SK-N-MC (cell line): ENCODE results near the gene IL17RA.
"Not testable (repeated sequence)": the region's sequence is repeated elsewhere in the genome, so short reads cannot be mapped to it uniquely, and the experiment has no call there.

Source experiments
- EZH2 ChIP-seq: fragments of 200-600 bp; sonication (generic); IDR thresholded peaks from one replicate; pipeline ENCODE4 v1.6.1; 2017; ENCODE audit warnings: antibody characterized with exemption
- FOXP2 ChIP-seq: optimal IDR thresholded peaks from 2 replicates; pipeline ENCODE3; 2011; ENCODE audit warnings: mild to moderate bottlenecking, moderate library complexity; ENCODE audit not compliant: insufficient read depth; ENCODE audit errors: extremely low read length, control extremely low read depth
- POLR2AphosphoS5 ChIP-seq: IDR thresholded peaks from 2 replicates; pipeline ENCODE4 v1.6.1; 2012; ENCODE audit warnings: mild to moderate bottlenecking, low read depth, low read length, borderline replicate concordance

DNA sequence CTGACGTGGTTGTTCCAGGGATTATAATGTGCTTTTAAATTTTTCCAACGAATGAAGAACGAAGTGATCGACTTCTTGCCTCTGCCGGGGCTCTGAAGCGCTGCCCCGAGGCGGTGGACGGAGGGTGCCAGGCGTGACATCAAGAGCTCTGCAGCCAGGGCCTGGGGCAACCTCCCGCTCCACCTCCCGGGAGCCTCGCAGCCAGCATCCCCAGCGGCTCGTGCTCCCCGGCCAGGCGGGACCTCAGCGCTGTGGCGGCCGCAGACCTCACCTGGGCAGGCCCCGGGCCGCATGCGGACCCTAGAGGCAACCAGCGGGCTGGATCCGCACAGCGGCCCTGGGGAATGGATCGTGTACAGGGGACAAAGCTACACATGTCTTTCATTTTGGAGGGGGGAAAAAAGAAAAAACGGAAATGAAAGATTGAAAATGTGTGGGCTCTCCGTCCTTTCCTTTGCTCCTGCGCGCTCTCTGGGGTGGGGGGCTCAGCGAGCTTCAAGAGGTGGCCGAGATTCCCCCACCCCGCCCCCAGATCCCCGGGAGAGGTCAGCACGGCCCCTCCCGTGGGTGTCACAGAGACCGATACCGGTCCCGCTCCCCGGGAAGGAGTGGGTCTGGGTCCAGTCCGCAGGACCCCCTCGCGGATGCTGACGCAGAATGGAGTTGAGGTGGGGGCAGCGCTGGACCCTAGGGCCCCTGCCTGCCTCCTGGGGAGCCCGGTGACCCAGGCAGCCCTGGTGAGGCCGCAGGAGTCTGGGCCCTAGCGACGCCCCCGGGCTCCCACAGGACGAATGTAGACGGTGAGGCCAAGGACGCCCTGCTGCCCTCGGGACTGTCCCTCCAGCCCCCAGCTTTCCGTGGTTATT, 48.6 kb upstream of the IL17RA start:
- TF ChIP-seq EZH2, POLR2AphosphoS5, FOXP2: not testable (repeated sequence)
